Astrocyte of the spinal cord (primary cell): ENCODE measurements around the gene OR11H12.
"Not testable (repeated sequence)": the region's sequence is repeated elsewhere in the genome, so short reads cannot be mapped to it uniquely, and the experiment has no call there.

Experiments
- DNase-seq: peaks from one replicate; pipeline ENCODE4 v3.0.0; 2011; ENCODE audit warnings: low read depth, low spot score
- H3K4me3 ChIP-seq: 2 replicates; pipeline ENCODE4 v1.5.1; 2011; ENCODE audit warnings: low read depth, mild to moderate bottlenecking, low read length, moderate library complexity
- in situ Hi-C: cut with HindIII; loops from 2 replicates; pipeline ENCODE4 v1.10.0; 2017; ENCODE audit warnings: low sequenced_read_pairs

Gene OR11H12

GRCh38 chr14:18600817-18601216, at the start of gene OR11H12:
TSS of gene OR11H12 (plus strand) at chr14:18601117. CDS start at chr14:18601117, 0 bp downstream.
- DNase-seq, in situ Hi-C loops, H3K4me3 ChIP-seq: not testable (repeated sequence)

- in situ Hi-C loops, DNase-seq: not testable (repeated sequence)
These were observed 18.0 kb upstream of the OR11H12 start for GRCh38 chr14:18582908-18583307.

GRCh38 chr14:18626610-18627213, 25.8 kb downstream of the OR11H12 start:
- H3K4me3 ChIP-seq, DNase-seq, in situ Hi-C loops: not testable (repeated sequence)

More at GRCh38 chr14:18582908-18583307, 18.0 kb upstream of the OR11H12 start:
- not testable (repeated sequence) for H3K4me3 ChIP-seq

GRCh38 chr14:18636066-18636465, 35.1 kb downstream of the OR11H12 start:
- in situ Hi-C loops, H3K4me3 ChIP-seq, DNase-seq: not testable (repeated sequence)

GRCh38 chr14:18638032-18638431, 37.1 kb downstream of the OR11H12 start:
- DNase-seq, H3K4me3 ChIP-seq, in situ Hi-C loops: not testable (repeated sequence)

- DNase-seq, H3K4me3 ChIP-seq, in situ Hi-C loops: not testable (repeated sequence)
These were observed 37.9 kb downstream of the OR11H12 start for GRCh38 chr14:18638785-18639184.

GRCh38 chr14:18646075-18646730, 45.3 kb downstream of the OR11H12 start:
- DNase-seq, H3K4me3 ChIP-seq, in situ Hi-C loops: not testable (repeated sequence)
